Activated CD4-positive, alpha-beta T cell treated with anti-CD3 and anti-CD28 coated beads, Interleukin-2, amount 50 U/mL, for 48 hours (primary cell): ENCODE results near the gene CNTROB.

Experiments
- DNase-seq, 2 experiments: peaks; one replicate each; pipeline ENCODE4 v3.0.0-alpha.2; 2020

CNTROB gene

DNA sequence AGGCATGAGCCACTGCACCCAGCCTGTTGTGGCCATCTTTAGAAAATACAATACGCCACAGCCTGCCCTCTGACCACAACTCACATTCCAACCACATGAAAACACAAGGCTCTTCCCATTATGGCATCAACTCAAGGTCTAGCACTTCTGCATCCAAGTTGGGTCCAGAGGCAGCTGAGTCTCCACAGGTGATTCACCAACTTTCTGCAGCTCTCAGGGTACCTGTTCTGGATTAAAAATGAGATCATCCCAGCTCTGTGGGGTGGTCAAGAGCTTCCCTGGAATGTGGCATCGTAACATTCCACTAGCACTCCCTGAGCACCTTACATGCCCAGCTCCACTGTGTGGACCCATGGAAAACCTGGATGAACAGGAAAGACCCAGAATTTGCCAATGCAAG, 60.5 kb downstream of the CNTROB start:
- no peak for DNase-seq

DNA sequence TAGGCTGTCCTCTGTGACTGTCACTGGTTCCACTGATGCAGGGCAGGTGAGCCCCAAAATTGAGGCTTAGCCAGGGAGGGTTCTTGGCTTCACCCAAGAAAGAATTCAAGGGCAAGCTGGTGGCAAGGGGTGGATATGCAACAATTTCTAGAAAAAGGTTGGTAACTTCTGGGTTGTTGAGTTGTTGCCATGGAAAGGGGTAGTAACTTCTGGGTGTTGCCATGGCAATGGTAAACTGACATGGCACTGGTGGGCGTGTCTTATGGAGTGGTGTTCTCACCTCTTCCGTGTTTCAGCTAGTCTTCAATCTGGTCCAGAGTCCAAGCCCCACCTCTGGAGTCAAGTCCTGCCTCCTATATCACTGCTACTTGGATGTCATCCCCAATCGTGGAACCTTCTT, 60.9 kb downstream of the CNTROB start:
- no peak for DNase-seq

DNA sequence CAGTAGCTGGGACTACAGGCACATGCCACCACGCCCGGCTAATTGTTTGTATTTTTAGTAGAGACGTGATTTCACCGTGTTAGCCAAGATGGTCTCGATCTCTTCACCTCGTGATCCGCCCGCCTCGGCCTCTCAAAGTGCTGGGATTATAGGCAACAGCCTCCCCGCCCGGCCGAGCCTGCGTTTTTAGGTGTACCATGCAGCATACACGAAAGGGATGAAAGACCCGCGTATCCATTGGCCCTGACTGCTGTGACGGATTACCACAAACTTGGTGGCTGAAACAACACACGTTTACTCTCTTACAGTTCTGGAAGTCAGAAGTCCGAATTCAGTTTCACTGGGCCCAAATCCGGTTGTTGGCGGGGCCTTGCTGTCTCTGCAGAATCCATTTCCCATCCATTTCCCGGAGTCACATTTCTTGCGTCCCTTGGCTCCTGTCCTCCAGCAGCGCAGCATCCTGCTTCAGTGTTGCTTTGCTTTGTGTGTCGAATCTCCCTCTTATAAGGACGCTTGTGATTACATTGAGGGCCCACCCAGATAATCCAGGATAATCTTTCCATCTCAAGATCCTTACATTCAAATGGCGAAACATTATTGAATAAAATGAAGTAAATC, 62.1 kb downstream of the CNTROB start:
- no peak for DNase-seq

DNA sequence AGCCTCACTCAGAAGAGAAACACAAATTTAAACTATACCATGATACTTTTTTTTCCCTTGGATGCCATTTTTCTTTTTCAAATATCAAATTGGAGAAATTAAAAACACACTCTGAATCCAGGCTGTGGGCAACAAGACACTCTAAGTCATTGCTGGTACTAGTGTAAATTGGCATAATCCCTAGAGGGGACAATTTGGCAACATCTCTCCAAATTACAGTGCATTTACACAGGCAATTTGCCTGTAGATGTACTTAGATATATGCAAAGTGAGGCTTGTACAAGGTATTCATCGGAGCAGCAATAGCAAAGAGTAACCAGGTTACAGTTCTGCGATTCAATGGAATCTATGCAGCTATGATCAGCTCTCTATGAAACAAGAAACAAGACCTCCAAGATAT, 63.7 kb downstream of the CNTROB start:
- DNase-seq = no peak

DNA sequence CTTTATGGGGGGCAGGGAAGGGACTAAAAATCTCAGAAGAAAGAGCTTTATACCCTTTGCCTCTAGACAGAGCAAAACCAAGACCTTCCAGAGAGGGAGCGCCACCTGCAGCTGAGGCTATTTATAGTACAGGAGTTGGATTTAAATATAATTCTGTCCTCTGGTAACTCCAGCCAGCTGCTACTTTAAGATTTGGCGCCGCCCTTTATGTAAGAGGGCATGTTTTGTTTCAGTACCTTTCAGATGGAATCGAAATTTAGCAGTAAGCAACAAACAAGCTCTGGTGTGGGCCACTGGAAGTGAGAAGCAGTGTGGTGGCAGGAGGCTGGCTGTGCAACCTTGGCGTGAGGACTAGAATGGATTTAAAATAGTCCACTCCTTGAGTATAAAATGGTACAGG, 65.2 kb downstream of the CNTROB start:
- peak; percentile 36 to 47 for DNase-seq
